Measurements from ENCODE around the gene CALML6.

GRCh38 chr1:1964811-1965210 is 49.8 kb downstream of the CALML6 start:
- TF ChIP-seq POLR2A (IDR thresholded peaks at IDR 0.05) = no peak
- no peak for TF ChIP-seq CTCF (IDR thresholded peaks at IDR 0.05 in 4 of 5, conservative IDR thresholded peaks at IDR 0.05 in 1 of 5)

All from gastrocnemius medialis (tissue), 4 donors.